IMR-90 (cell line): ENCODE results near the gene TRIO. TPM values are rescaled to one million over a fixed set of nuclear protein-coding genes. Genes with fewer than 3 reads are reported as not detected.

Experiments
- ATAC-seq: fragments of 200-7000 bp; cut with Tn5 transposase; 2 replicates; pipeline ENCODE4 v1.9.1; 2020; ENCODE audit warnings: low read depth, mild to moderate bottlenecking, moderate library complexity
- BruUV-seq: library from RNA; stranded (reverse); fragments of 400-500 nt; replicated peaks from 2 replicates; lab custom pipeline; 2021; lab: Mats Ljungman, UMichigan
- CTCF ChIA-PET: fragments of 300-600 bp; formaldehyde crosslinking; extraction: SDS; loops from one replicate; lab custom pipeline; 2021; ENCODE audit warnings: antibody characterized with exemption; lab: Yijun Ruan, JAX
- POLR2A ChIA-PET: fragments of 300-600 bp; sonication (Branson Sonifier 250); formaldehyde crosslinking; loops from one replicate; lab custom pipeline; 2022; ENCODE audit warnings: antibody characterized with exemption; ENCODE audit not compliant: unreplicated experiment; lab: Charles Lee
- DNase-seq: peaks from one replicate; pipeline ENCODE4 v3.0.0; 2013
- H2AFZ ChIP-seq: replicated peaks from 2 replicates; pipeline ENCODE3; 2013; ENCODE audit warnings: low read length, mild to moderate bottlenecking; ENCODE audit not compliant: poor library complexity
- H2AK5ac ChIP-seq: 2 replicates; pipeline ENCODE4 v1.6.1; 2013; ENCODE audit warnings: low read depth, low read length, inconsistent platforms
- H2AK9ac ChIP-seq: replicated peaks from 2 replicates; pipeline ENCODE3; 2013; ENCODE audit warnings: mild to moderate bottlenecking, low read depth, low read length, moderate library complexity; ENCODE audit not compliant: poor library complexity
- H2BK120ac ChIP-seq: 2 replicates; pipeline ENCODE4 v1.6.1; 2013; ENCODE audit warnings: low read depth, low read length, inconsistent platforms
- H2BK15ac ChIP-seq: 3 replicates; pipeline ENCODE4 v1.6.1; 2013; ENCODE audit warnings: low read depth, low read length, inconsistent platforms
- H2BK20ac ChIP-seq: 2 replicates; pipeline ENCODE4 v1.6.1; 2013; ENCODE audit warnings: low read depth, mild to moderate bottlenecking, inconsistent platforms, low read length, moderate library complexity
- H2BK5ac ChIP-seq: 2 replicates; pipeline ENCODE4 v1.6.1; 2013; ENCODE audit warnings: mild to moderate bottlenecking, low read depth, low read length, inconsistent platforms; ENCODE audit not compliant: poor library complexity, severe bottlenecking
- H3K14ac ChIP-seq: replicated peaks from 2 replicates; pipeline ENCODE4 v1.6.1; 2013; ENCODE audit warnings: low read depth, low read length, inconsistent platforms
- H3K18ac ChIP-seq: 2 replicates; pipeline ENCODE4 v1.6.1; 2013; ENCODE audit warnings: low read depth, low read length, control low read depth
- H3K23ac ChIP-seq: 2 replicates; pipeline ENCODE4 v1.6.1; 2013; ENCODE audit warnings: low read depth, low read length, inconsistent platforms
- H3K27ac ChIP-seq: 2 replicates; pipeline ENCODE4 v1.5.1; 2013; ENCODE audit warnings: mild to moderate bottlenecking, control low read depth, low read length; ENCODE audit not compliant: insufficient read depth
- H3K27me3 ChIP-seq: 2 replicates; pipeline ENCODE4 v1.6.1; 2013; ENCODE audit warnings: low read length; ENCODE audit not compliant: control insufficient read depth, insufficient read depth
- H3K36me3 ChIP-seq: 2 replicates; pipeline ENCODE4 v1.6.1; 2013; ENCODE audit warnings: low read length, mixed read lengths; ENCODE audit not compliant: control insufficient read depth, insufficient read depth
- H3K4ac ChIP-seq: 2 replicates; pipeline ENCODE4 v1.6.1; 2013; ENCODE audit warnings: low read depth, low read length, inconsistent platforms
- H3K4me1 ChIP-seq: 2 replicates; pipeline ENCODE4 v1.6.1; 2013; ENCODE audit warnings: low read length, mixed read lengths; ENCODE audit not compliant: control insufficient read depth, insufficient read depth
- H3K4me2 ChIP-seq: 2 replicates; pipeline ENCODE4 v1.6.1; 2013; ENCODE audit warnings: low read depth, mild to moderate bottlenecking, control low read depth, low read length, moderate library complexity
- H3K4me3 ChIP-seq: 2 replicates; pipeline ENCODE4 v1.5.1; 2013; ENCODE audit warnings: low read depth, mild to moderate bottlenecking, control low read depth, low read length, moderate library complexity; ENCODE audit not compliant: insufficient read depth
- H3K56ac ChIP-seq: 2 replicates; pipeline ENCODE4 v1.6.1; 2013; ENCODE audit warnings: low read length, inconsistent platforms; ENCODE audit not compliant: insufficient read depth; ENCODE audit errors: extremely low read depth
- H3K79me1 ChIP-seq, 2 experiments: 2 replicates each; pipeline ENCODE4 v1.6.1; 2013; ENCODE audit warnings: low read length in 2 of 2, inconsistent platforms in 1 of 2, low read depth in 1 of 2
- H3K9ac ChIP-seq: 2 replicates; pipeline ENCODE4 v1.6.1; 2013; ENCODE audit warnings: low read depth, low read length, control low read depth
- H3K9me1 ChIP-seq: 2 replicates; pipeline ENCODE4 v1.6.1; 2013; ENCODE audit warnings: low read length, inconsistent platforms; ENCODE audit not compliant: insufficient read depth
- H3K9me3 ChIP-seq: 2 replicates; pipeline ENCODE4 v1.6.1; 2013; ENCODE audit warnings: low read length; ENCODE audit not compliant: control insufficient read depth, insufficient read depth
- H4K20me1 ChIP-seq: 2 replicates; pipeline ENCODE4 v1.6.1; 2013; ENCODE audit warnings: low read length, inconsistent platforms; ENCODE audit not compliant: insufficient read depth
- H4K5ac ChIP-seq: 2 replicates; pipeline ENCODE4 v1.6.1; 2013; ENCODE audit warnings: mild to moderate bottlenecking, low read depth, low read length, control low read depth
- H4K8ac ChIP-seq, 2 experiments: 2 replicates each; pipeline ENCODE4 v1.6.1; 2013; ENCODE audit warnings: low read depth in 2 of 2, low read length in 2 of 2, control low read depth in 1 of 2, inconsistent platforms in 1 of 2
- H4K91ac ChIP-seq: 2 replicates; pipeline ENCODE4 v1.6.1; 2013; ENCODE audit warnings: low read depth, low read length, inconsistent platforms; ENCODE audit not compliant: insufficient read depth
- BHLHE40 ChIP-seq: fragments of 150-350 bp; IDR thresholded peaks from 2 replicates; pipeline ENCODE4 v1.6.1; 2016; ENCODE audit warnings: mild to moderate bottlenecking, low read depth, low read length
- CEBPB ChIP-seq: IDR thresholded peaks from 2 replicates; pipeline ENCODE4 v1.6.1; 2012; ENCODE audit warnings: low read depth, low read length, improper control_type of control experiment
- CHD1 ChIP-seq: IDR thresholded peaks from 2 replicates; pipeline ENCODE4 v1.6.1; 2012; ENCODE audit warnings: low read depth, low read length, improper control_type of control experiment
- FOS ChIP-seq: fragments of 150-350 bp; IDR thresholded peaks from 2 replicates; pipeline ENCODE4 v1.6.1; 2016; ENCODE audit warnings: low read depth, low read length
- MAFK ChIP-seq: IDR thresholded peaks from 2 replicates; pipeline ENCODE4 v1.6.1; 2012; ENCODE audit warnings: low read depth, low read length, improper control_type of control experiment
- MAZ ChIP-seq: IDR thresholded peaks from 2 replicates; pipeline ENCODE4 v1.6.1; 2012; ENCODE audit warnings: low read depth, mild to moderate bottlenecking, low read length, improper control_type of control experiment, moderate library complexity, borderline replicate concordance
- MXI1 ChIP-seq: IDR thresholded peaks from 2 replicates; pipeline ENCODE4 v1.6.1; 2012; ENCODE audit warnings: low read depth, mild to moderate bottlenecking, low read length, moderate library complexity, borderline replicate concordance
- NFE2L2 ChIP-seq: fragments of 150-350 bp; IDR thresholded peaks from 2 replicates; pipeline ENCODE4 v1.6.1; 2016; ENCODE audit warnings: low read depth, mild to moderate bottlenecking, low read length
- POLR2A ChIP-seq: IDR thresholded peaks from 2 replicates; pipeline ENCODE4 v1.6.1; 2012; ENCODE audit warnings: mild to moderate bottlenecking, low read depth, low read length
- RAD21 ChIP-seq: IDR thresholded peaks from 2 replicates; pipeline ENCODE4 v1.6.1; 2012; ENCODE audit warnings: low read length, improper control_type of control experiment
- RCOR1 ChIP-seq: IDR thresholded peaks from 2 replicates; pipeline ENCODE4 v1.6.1; 2012; ENCODE audit warnings: mild to moderate bottlenecking, low read length, improper control_type of control experiment; ENCODE audit not compliant: insufficient replicate concordance
- RFX5 ChIP-seq: IDR thresholded peaks from 2 replicates; pipeline ENCODE4 v1.8.0; 2012; ENCODE audit warnings: low read depth, mild to moderate bottlenecking, low read length, moderate library complexity
- SMC3 ChIP-seq: fragments of 150-350 bp; IDR thresholded peaks from 2 replicates; pipeline ENCODE4 v1.6.1; 2016; ENCODE audit warnings: low read depth, mild to moderate bottlenecking, antibody characterized with exemption, low read length, moderate library complexity
- WGBS, 2 experiments: methylation state at CpG; one replicate each; pipeline versions ENCODE4 v1.1.5 to v1.1.7; 2013; ENCODE audit warnings: missing lambda C conversion rate in 2 of 2; ENCODE audit not compliant: insufficient read length in 1 of 2; ENCODE audit errors: extremely low coverage in 2 of 2; 5-methylcytosine and 5-hydroxymethylcytosine counted together
- dilution Hi-C: fragments of 300-500 bp; cut with HindIII; formaldehyde crosslinking; loops from one replicate; pipeline ENCODE4 v1.14.3; 2018; ENCODE audit warnings: low sequenced_read_pairs; ENCODE audit not compliant: unreplicated experiment
- in situ Hi-C: fragments of 300-500 bp; cut with MboI; formaldehyde crosslinking; loops from 3 replicates; pipeline ENCODE4 v1.14.3; 2019; ENCODE audit warnings: low sequenced_read_pairs, inconsistent platforms, mixed read lengths
- intact Hi-C: fragments of 100-400 bp; cut with micrococcal nuclease; formaldehyde crosslinking; loops from 2 replicates; pipeline ENCODE4 v1.10.0; 2022
- polyA plus RNA-seq, 3 experiments: library from polyadenylated mRNA; depleted of rRNA; stranded (reverse); fragments of >200 nt; gene quantifications; 2 replicates each; pipeline ENCODE4 v1.2.3, GENCODE V29; 2012; ENCODE audit warnings: low replicate concordance in 1 of 3
- total RNA-seq: library from RNA; depleted of rRNA; stranded (reverse); fragments of >200 nt; gene quantifications from 2 replicates; pipeline ENCODE4 v1.2.3, GENCODE V29; 2012
- TF ChIP-seq, protein P1 (sequence below): fragments of 150-350 bp; IDR thresholded peaks from 2 replicates; pipeline ENCODE4 v1.6.1; 2016; ENCODE audit warnings: low read depth, mild to moderate bottlenecking, low read length, moderate library complexity, borderline replicate concordance
- TF ChIP-seq, protein P2 (sequence below): conservative IDR thresholded peaks from 2 replicates; pipeline ENCODE4 v1.5.1; 2012; ENCODE audit warnings: mild to moderate bottlenecking, low read depth, low read length, improper control_type of control experiment
- TF ChIP-seq, protein P3 (sequence below): fragments of 150-350 bp; IDR thresholded peaks from 2 replicates; pipeline ENCODE4 v1.6.1; 2017; ENCODE audit warnings: mild to moderate bottlenecking, antibody characterized with exemption, low read length, low read depth

The TRIO gene
- total and polyA plus RNA-seq, 2 of the 4 experiments (the other 2 are of a cell fraction): 206 to 522 TPM

DNA sequence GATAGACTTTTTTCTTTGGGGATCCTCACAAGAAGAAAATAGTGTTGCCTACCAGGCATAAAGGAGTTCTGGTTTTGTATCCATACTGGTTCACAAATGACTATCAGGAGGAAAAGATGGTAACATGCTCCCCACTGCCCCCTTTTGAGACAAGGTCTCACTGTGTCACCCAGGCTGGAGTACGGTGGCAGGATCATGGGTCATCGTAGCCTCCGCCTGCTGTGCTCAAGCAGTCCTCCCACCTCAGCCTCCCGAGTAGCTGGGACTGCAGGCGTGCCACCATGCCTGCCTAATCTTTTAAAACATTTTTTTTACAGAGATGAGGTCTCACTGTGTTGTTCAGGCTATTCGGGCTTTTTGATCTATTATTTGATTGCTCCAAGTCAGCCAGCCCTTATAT lies 99.3 kb downstream of the TRIO start:
- Histone ChIP-seq H2AFZ (no peak overlapping the region), H4K20me1 (peaks cover 97% of the 10 kb centered on the region), H2BK15ac (no peak overlapping the region), H3K4me3 (no peak overlapping the region), H4K8ac (no peak overlapping the region), H4K5ac (no peak overlapping the region), H4K91ac (peak overlapping the region; percentile 19; the same call in 1 of the 2 replicates), H3K56ac (no peak overlapping the region), H3K9me3 (no peaks in the 10 kb centered on the region), H2BK20ac (no peak overlapping the region), H3K9ac (no peak overlapping the region), H2AK5ac (no peak overlapping the region), H2BK120ac (no peak overlapping the region), H2AK9ac (no peak overlapping the region), H3K36me3 (peaks cover 15% of the 10 kb centered on the region), H3K27me3 (no peaks in the 10 kb centered on the region), H2BK5ac (peak overlapping the region; percentile 16), H3K27ac (0 out of 2 replicates have a peak overlapping the region, but pooled peaks have one; percentile 31), H3K18ac (no peak overlapping the region), H3K14ac (no peak overlapping the region), H3K4me1 (peaks cover 46% of the 10 kb centered on the region), H3K4ac (0 out of 2 replicates have a peak overlapping the region, but pooled peaks have one; percentile 46), H3K79me1 (peaks cover 3 to 37% of the 10 kb centered on the region in 2 experiments; a peak in 3 of 4 replicates), H3K4me2 (no peak overlapping the region), H3K9me1 (peaks cover 41% of the 10 kb centered on the region), H3K23ac (no peak overlapping the region; the same call in 1 of the 2 replicates)
- ChIA-PET CTCF (interaction anchor here (0.5 kb wide), 1 partner anchor 30 kb away, joined by 3 read pairs; no protein-coding TSS in a partner anchor), POLR2A (no interaction called here)
- 96% methylated on average over 4 of the region's 6 CpGs; no CpG with 5 or more reads in 1 of the 2 experiments for WGBS, 2 experiments
- in situ Hi-C loops: no loop called here
- BruUV-seq: no TSS peak
- no peak for DNase-seq
- TF ChIP-seq RCOR1: no peak
- TF ChIP-seq, protein P1, sequence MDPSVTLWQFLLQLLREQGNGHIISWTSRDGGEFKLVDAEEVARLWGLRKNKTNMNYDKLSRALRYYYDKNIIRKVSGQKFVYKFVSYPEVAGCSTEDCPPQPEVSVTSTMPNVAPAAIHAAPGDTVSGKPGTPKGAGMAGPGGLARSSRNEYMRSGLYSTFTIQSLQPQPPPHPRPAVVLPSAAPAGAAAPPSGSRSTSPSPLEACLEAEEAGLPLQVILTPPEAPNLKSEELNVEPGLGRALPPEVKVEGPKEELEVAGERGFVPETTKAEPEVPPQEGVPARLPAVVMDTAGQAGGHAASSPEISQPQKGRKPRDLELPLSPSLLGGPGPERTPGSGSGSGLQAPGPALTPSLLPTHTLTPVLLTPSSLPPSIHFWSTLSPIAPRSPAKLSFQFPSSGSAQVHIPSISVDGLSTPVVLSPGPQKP: no peak
- TF ChIP-seq, protein P2, sequence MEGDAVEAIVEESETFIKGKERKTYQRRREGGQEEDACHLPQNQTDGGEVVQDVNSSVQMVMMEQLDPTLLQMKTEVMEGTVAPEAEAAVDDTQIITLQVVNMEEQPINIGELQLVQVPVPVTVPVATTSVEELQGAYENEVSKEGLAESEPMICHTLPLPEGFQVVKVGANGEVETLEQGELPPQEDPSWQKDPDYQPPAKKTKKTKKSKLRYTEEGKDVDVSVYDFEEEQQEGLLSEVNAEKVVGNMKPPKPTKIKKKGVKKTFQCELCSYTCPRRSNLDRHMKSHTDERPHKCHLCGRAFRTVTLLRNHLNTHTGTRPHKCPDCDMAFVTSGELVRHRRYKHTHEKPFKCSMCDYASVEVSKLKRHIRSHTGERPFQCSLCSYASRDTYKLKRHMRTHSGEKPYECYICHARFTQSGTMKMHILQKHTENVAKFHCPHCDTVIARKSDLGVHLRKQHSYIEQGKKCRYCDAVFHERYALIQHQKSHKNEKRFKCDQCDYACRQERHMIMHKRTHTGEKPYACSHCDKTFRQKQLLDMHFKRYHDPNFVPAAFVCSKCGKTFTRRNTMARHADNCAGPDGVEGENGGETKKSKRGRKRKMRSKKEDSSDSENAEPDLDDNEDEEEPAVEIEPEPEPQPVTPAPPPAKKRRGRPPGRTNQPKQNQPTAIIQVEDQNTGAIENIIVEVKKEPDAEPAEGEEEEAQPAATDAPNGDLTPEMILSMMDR: no peak
- no peak for TF ChIP-seq SMC3
- TF ChIP-seq NFE2L2: no peak
- TF ChIP-seq MAZ: no peak
- TF ChIP-seq RAD21: no peak
- TF ChIP-seq RFX5: no peak
- TF ChIP-seq CEBPB: no peak
- no peak for TF ChIP-seq BHLHE40
- no peak for TF ChIP-seq POLR2A
- TF ChIP-seq MXI1: no peak
- TF ChIP-seq, protein P3, sequence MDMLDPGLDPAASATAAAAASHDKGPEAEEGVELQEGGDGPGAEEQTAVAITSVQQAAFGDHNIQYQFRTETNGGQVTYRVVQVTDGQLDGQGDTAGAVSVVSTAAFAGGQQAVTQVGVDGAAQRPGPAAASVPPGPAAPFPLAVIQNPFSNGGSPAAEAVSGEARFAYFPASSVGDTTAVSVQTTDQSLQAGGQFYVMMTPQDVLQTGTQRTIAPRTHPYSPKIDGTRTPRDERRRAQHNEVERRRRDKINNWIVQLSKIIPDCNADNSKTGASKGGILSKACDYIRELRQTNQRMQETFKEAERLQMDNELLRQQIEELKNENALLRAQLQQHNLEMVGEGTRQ: no peak
- TF ChIP-seq MAFK: no peak
- TF ChIP-seq FOS: no peak
- no peak for TF ChIP-seq CHD1
- intact Hi-C loops: no loop called here
- ATAC-seq: no peak
- dilution Hi-C loops: no loop called here
